Measurements from ENCODE around the gene NT5C2. TPM values are rescaled to one million over a fixed set of nuclear protein-coding genes. Genes with fewer than 3 reads are reported as not detected.

Gene NT5C2
- total and polyA plus RNA-seq, 2 of the 8 experiments (the other 6 are each of a cell fraction or from before 2014, with no cell fraction given): 35.2 to 106 TPM

DNA sequence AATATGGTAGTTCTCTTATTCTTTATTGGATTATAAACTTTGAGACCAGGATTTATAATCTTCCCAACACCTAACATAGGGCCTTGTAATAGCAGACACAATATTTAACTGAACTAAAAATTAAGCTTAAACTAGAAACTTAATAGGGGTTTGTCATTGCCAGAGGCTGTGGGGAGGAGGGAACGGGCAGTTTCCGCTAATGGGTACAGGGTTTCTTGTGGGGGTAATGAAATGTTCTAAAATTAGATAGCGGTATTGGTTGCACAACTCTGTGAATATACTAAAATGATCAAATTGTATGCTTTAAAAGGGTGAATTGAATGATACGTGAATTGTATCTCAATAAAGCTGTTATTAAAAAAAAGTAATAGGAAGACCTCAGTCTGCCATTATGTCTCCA lies 45.4 kb downstream of the NT5C2 start (continued):
- TF ChIP-seq RNF2 (IDR thresholded peaks at IDR 0.05; ENCODE audit: borderline replicate concordance, low read depth, low read length, missing control alignments, poor library complexity, severe bottlenecking) (no peak), GTF2F1 (IDR thresholded peaks at IDR 0.05; ENCODE audit: borderline replicate concordance, low read depth, low read length) (no peak), YY1 (IDR thresholded peaks at IDR 0.05; ENCODE audit: low read depth, low read length) (no peak), CHD7 (IDR thresholded peaks at IDR 0.05; ENCODE audit: insufficient replicate concordance, low read length) (no peak), POLR2AphosphoS5 (IDR thresholded peaks at IDR 0.05; ENCODE audit: low read depth, low read length) (no peak), PHF8 (conservative IDR thresholded peaks at IDR 0.05; ENCODE audit: low read depth, low read length) (no peak)
